Smooth muscle cell (in vitro differentiated cells): ENCODE measurements around the gene POSTN. TPM values are rescaled to one million over a fixed set of nuclear protein-coding genes. Genes with fewer than 3 reads are reported as not detected.

Experiments used
- DNase-seq: peaks from one replicate; lab custom pipeline; 2025; ENCODE audit not compliant: unreplicated experiment; lab: John Stamatoyannopoulos, UW
- H2AFZ ChIP-seq: fragments of 200-600 bp; sonication (generic); 2 replicates; pipeline ENCODE4 v1.6.0; 2016; ENCODE audit warnings: antibody characterized with exemption, low read depth, mild to moderate bottlenecking
- H3F3A ChIP-seq: fragments of 200-600 bp; sonication (generic); 2 replicates; pipeline ENCODE4 v1.6.0; 2017; ENCODE audit warnings: antibody characterized with exemption, low read depth
- H3K27ac ChIP-seq: fragments of 200-600 bp; sonication (generic); 2 replicates; pipeline ENCODE4 v1.5.1; 2016; ENCODE audit warnings: low read depth, mild to moderate bottlenecking
- H3K27me3 ChIP-seq: fragments of 200-600 bp; sonication (generic); 2 replicates; pipeline ENCODE4 v1.6.1; 2016; ENCODE audit warnings: low read depth, mild to moderate bottlenecking
- H3K36me3 ChIP-seq: fragments of 200-600 bp; sonication (generic); 2 replicates; pipeline ENCODE4 v1.5.1; 2016; ENCODE audit warnings: low read depth
- H3K4me1 ChIP-seq: fragments of 200-600 bp; sonication (generic); 2 replicates; pipeline ENCODE4 v1.5.1; 2016; ENCODE audit warnings: low read depth
- H3K4me2 ChIP-seq: fragments of 200-600 bp; sonication (generic); 2 replicates; pipeline ENCODE4 v1.6.0; 2016; ENCODE audit warnings: mild to moderate bottlenecking
- H3K4me3 ChIP-seq: fragments of 200-600 bp; sonication (generic); 2 replicates; pipeline ENCODE4 v1.5.1; 2016; ENCODE audit warnings: mild to moderate bottlenecking
- H3K79me2 ChIP-seq: fragments of 200-600 bp; sonication (generic); 2 replicates; pipeline ENCODE4 v1.6.0; 2016; ENCODE audit warnings: low read depth, mild to moderate bottlenecking
- H3K9ac ChIP-seq: fragments of 200-600 bp; sonication (generic); 2 replicates; pipeline ENCODE4 v1.6.0; 2016; ENCODE audit warnings: low read depth
- H3K9me3 ChIP-seq: fragments of 200-600 bp; sonication (generic); replicated peaks from 2 replicates; pipeline ENCODE4 v1.5.1; 2016; ENCODE audit warnings: low read depth
- H4K20me1 ChIP-seq: fragments of 200-600 bp; sonication (generic); 2 replicates; pipeline ENCODE4 v1.6.0; 2016; ENCODE audit warnings: low read depth
- CTCF ChIP-seq: fragments of 200-600 bp; sonication (generic); IDR thresholded peaks from 2 replicates; pipeline ENCODE4 v1.5.1; 2017; ENCODE audit warnings: borderline replicate concordance, mild to moderate bottlenecking, antibody characterized with exemption; ENCODE audit not compliant: insufficient read depth, poor library complexity, severe bottlenecking
- WGBS: methylation state at CpG from one replicate; pipeline ENCODE4 v1.1.7; 2016; ENCODE audit warnings: low lambda C conversion rate; 5-methylcytosine and 5-hydroxymethylcytosine counted together
- polyA plus RNA-seq: library from polyadenylated mRNA; unstranded; fragments of >200 nt; fragmentation: Nextera tagmentation; extraction: Ambion mirVana; gene quantifications from 2 replicates; pipeline ENCODE4 v1.2.1, GENCODE V29; 2016
- total RNA-seq: library from RNA; depleted of rRNA; stranded (reverse); fragments of >200 nt; gene quantifications from 2 replicates; pipeline ENCODE4 v1.2.3, GENCODE V29; 2014

Gene POSTN
- total and polyA plus RNA-seq, 2 experiments from 2014 or later, result 38.6 to 50.5 TPM

- H4K20me1 ChIP-seq, result no peaks in the 10 kb centered on the region
- H3K9ac ChIP-seq, result no peak overlapping the region
- no peaks in the 10 kb centered on the region for H3K36me3 ChIP-seq
- H3K4me1 ChIP-seq, result no peaks in the 10 kb centered on the region
- no peak overlapping the region for H2AFZ ChIP-seq
- TF ChIP-seq CTCF, result no peak
- no peaks in the 10 kb centered on the region for H3K79me2 ChIP-seq
- no peaks in the 10 kb centered on the region for H3K27me3 ChIP-seq
- no peaks in the 10 kb centered on the region for H3K9me3 ChIP-seq
- no peak overlapping the region for H3K27ac ChIP-seq
- no peak for DNase-seq
- H3K4me3 ChIP-seq, result no peak overlapping the region
- no peak overlapping the region for H3K4me2 ChIP-seq
- H3F3A ChIP-seq, result no peaks in the 10 kb centered on the region
- 100% methylated on average over 1 of the region's 1 CpG for WGBS
These were observed 83.3 kb downstream of the POSTN start for GRCh38 chr13:37515226-37515625.
